ENCODE results near the gene ANKRD63. TPM values are rescaled to one million over a fixed set of nuclear protein-coding genes. Genes with fewer than 3 reads are reported as not detected.
A peak's percentile ranks its signal among the peaks of the same experiment; 100 is the strongest.

The ANKRD63 gene
- total RNA-seq, 1 experiment from 2014 or later = 2.5 TPM

GRCh38 chr15:40323239-40323952, 40.5 kb upstream of the ANKRD63 start, which contains the start of gene INAFM2:
Gene INAFM2 (plus strand): TSS chr15:40323692. CDS start chr15:40324056, 364 bp downstream.
- POLR2A ChIA-PET (ENCODE audit: low non-redundant PET) = interaction anchor here (0.8 kb wide), 1 partner anchor 41 kb away, joined by 4 read pairs; no protein-coding TSS in a partner anchor
- intact Hi-C loops (cut with micrococcal nuclease; ENCODE audit: unreplicated experiment) = no loop called here

GRCh38 chr15:40322531-40323238, 39.8 kb upstream of the ANKRD63 start:
- no TSS peak for BruUV-seq (replicated peaks)
- intact Hi-C loops (cut with micrococcal nuclease; ENCODE audit: unreplicated experiment) = no loop called here
- no peaks in the 10 kb centered on the region for H3K36me3 ChIP-seq (ENCODE audit: insufficient read depth, low read length, poor library complexity, severe bottlenecking)
- no peaks in the 10 kb centered on the region for H3K9me3 ChIP-seq (ENCODE audit: low read depth, low read length, poor library complexity, severe bottlenecking)
- no peak overlapping the region for H3K27ac ChIP-seq (ENCODE audit: low read depth, low read length, poor library complexity, severe bottlenecking)
- peak; percentile 67 for DNase-seq (ENCODE audit: low spot score)
- TF ChIP-seq CTCF (conservative IDR thresholded peaks at IDR 0.05; ENCODE audit: low read depth, low read length) (no peak), EZH2 (IDR thresholded peaks at IDR 0.05; ENCODE audit: borderline replicate concordance, low read depth, low read length, poor library complexity, severe bottlenecking) (no peak)
- POLR2A ChIA-PET (ENCODE audit: low non-redundant PET) = interaction anchor here (0.8 kb wide), 1 partner anchor 42 kb away, joined by 4 read pairs; no protein-coding TSS in a partner anchor
- no peaks in the 10 kb centered on the region for H3K27me3 ChIP-seq (replicated peaks; ENCODE audit: insufficient read depth, low read depth, low read length, poor library complexity)
- CTCF ChIA-PET = interaction anchor here (0.5 to 1.7 kb wide), 7 partner anchors 13 to 423 kb away, joined by 3 to 14 read pairs (median 4); partner anchors contain the start of gene CCDC9B
- peaks cover 45% of the 10 kb centered on the region for H3K4me1 ChIP-seq (ENCODE audit: insufficient read depth, low read length, poor library complexity, severe bottlenecking)
- H3K4me3 ChIP-seq (ENCODE audit: low read depth, low read length, poor library complexity, severe bottlenecking) = peak overlapping the region; percentile 60

More at GRCh38 chr15:40323239-40323952, 40.5 kb upstream of the ANKRD63 start, which contains the start of gene INAFM2:
- Histone ChIP-seq H3K9me3 (ENCODE audit: low read depth, low read length, poor library complexity, severe bottlenecking) (no peaks in the 10 kb centered on the region), H3K36me3 (ENCODE audit: insufficient read depth, low read length, poor library complexity, severe bottlenecking) (no peaks in the 10 kb centered on the region), H3K27ac (ENCODE audit: low read depth, low read length, poor library complexity, severe bottlenecking) (peak within 1 kb of the TSS; percentile 41), H3K4me3 (ENCODE audit: low read depth, low read length, poor library complexity, severe bottlenecking) (peak within 1 kb of the TSS; percentile 60), H3K27me3 (replicated peaks; ENCODE audit: insufficient read depth, low read depth, low read length, poor library complexity) (no peaks in the 10 kb centered on the region), H3K4me1 (ENCODE audit: insufficient read depth, low read length, poor library complexity, severe bottlenecking) (peaks cover 47% of the 10 kb centered on the region)
- no TSS peak for BruUV-seq (replicated peaks)
- TF ChIP-seq CTCF (conservative IDR thresholded peaks at IDR 0.05; ENCODE audit: low read depth, low read length) = peak; percentile 54
- TF ChIP-seq EZH2 (IDR thresholded peaks at IDR 0.05; ENCODE audit: borderline replicate concordance, low read depth, low read length, poor library complexity, severe bottlenecking) = no peak
- CTCF ChIA-PET = interaction anchor here (0.5 to 1.7 kb wide), 7 partner anchors 12 to 423 kb away, joined by 3 to 14 read pairs (median 4); partner anchors contain the start of gene CCDC9B
- peak; percentile 98 for DNase-seq (ENCODE audit: low spot score)

- intact Hi-C loops (cut with micrococcal nuclease; ENCODE audit: unreplicated experiment) = no loop called here
- H3K27me3 ChIP-seq (replicated peaks; ENCODE audit: insufficient read depth, low read depth, low read length, poor library complexity) = no peaks in the 10 kb centered on the region
- peaks cover 35% of the 10 kb centered on the region for H3K4me1 ChIP-seq (ENCODE audit: insufficient read depth, low read length, poor library complexity, severe bottlenecking)
- H3K9me3 ChIP-seq (ENCODE audit: low read depth, low read length, poor library complexity, severe bottlenecking) = no peaks in the 10 kb centered on the region
- no peaks in the 10 kb centered on the region for H3K36me3 ChIP-seq (ENCODE audit: insufficient read depth, low read length, poor library complexity, severe bottlenecking)
- H3K27ac ChIP-seq (ENCODE audit: low read depth, low read length, poor library complexity, severe bottlenecking) = no peak overlapping the region
- no peak overlapping the region for H3K4me3 ChIP-seq (ENCODE audit: low read depth, low read length, poor library complexity, severe bottlenecking)
- POLR2A ChIA-PET (ENCODE audit: low non-redundant PET) = interaction anchor here (0.6 kb wide), 1 partner anchor 487 kb away, joined by 3 read pairs; no protein-coding TSS in a partner anchor
- TF ChIP-seq EZH2 (IDR thresholded peaks at IDR 0.05; ENCODE audit: borderline replicate concordance, low read depth, low read length, poor library complexity, severe bottlenecking) (no peak), CTCF (conservative IDR thresholded peaks at IDR 0.05; ENCODE audit: low read depth, low read length) (peak; percentile 92)
- CTCF ChIA-PET = interaction anchor here (0.6 kb wide), 1 partner anchor 859 kb away, joined by 3 read pairs; no protein-coding TSS in a partner anchor
- DNase-seq (ENCODE audit: low spot score) = peak; percentile 94
- no TSS peak for BruUV-seq (replicated peaks)
These were observed 38.1 kb upstream of the ANKRD63 start for GRCh38 chr15:40320931-40321371.

All from A673 (cell line).